Right atrium auricular region (tissue), 2 donors: Measurements from ENCODE around the gene LTBP1. TPM values are rescaled to one million over a fixed set of nuclear protein-coding genes. Genes with fewer than 3 reads are reported as not detected.

Experiments used
- DNase-seq: peaks from one replicate; pipeline ENCODE4 v3.0.0-alpha.2; 2019; ENCODE audit warnings: low spot score
- H3K27ac ChIP-seq, 2 donors: fragments of 200-600 bp; sonication (generic); 1 replicate in 1 of 2; 2 replicates in 1 of 2; pipeline ENCODE4 v1.5.1; 2016 to 2019
- H3K27me3 ChIP-seq, 2 donors: fragments of 200-600 bp; sonication (generic); one replicate each; pipeline versions ENCODE4 v1.5.1 to v1.6.0; 2017 to 2019
- H3K36me3 ChIP-seq: fragments of 200-600 bp; sonication (generic); one replicate; pipeline ENCODE4 v1.5.1; 2016
- H3K4me1 ChIP-seq, 2 donors: fragments of 200-600 bp; sonication (generic); one replicate each; pipeline versions ENCODE4 v1.5.1 to v1.6.0; 2017 to 2019
- H3K4me3 ChIP-seq, 2 donors: fragments of 200-600 bp; sonication (generic); 1 replicate in 1 of 2; 2 replicates in 1 of 2; pipeline ENCODE4 v1.5.1; 2017 to 2019; ENCODE audit warnings: mild to moderate bottlenecking in 1 of 2, moderate library complexity in 1 of 2
- H3K9me3 ChIP-seq, 2 donors: fragments of 200-600 bp; sonication (generic); one replicate each; pipeline ENCODE4 v1.5.1; 2019
- total RNA-seq, 2 donors: library from RNA; depleted of rRNA; stranded (reverse); fragments of >200 nt; gene quantifications; one replicate each; pipeline ENCODE4 v1.1.0, GENCODE V29; 2016
- TF ChIP-seq, protein P1 (sequence below), 2 donors: fragments of 200-600 bp; sonication (generic); IDR thresholded peaks; one replicate each; pipeline ENCODE4 v1.5.1; 2019; ENCODE audit warnings: antibody characterized with exemption in 2 of 2

LTBP1 gene
- total RNA-seq, 2 donors from 2014 or later = 168 to 291 TPM

- Histone ChIP-seq H3K9me3 (no peaks in the 10 kb centered on the region), H3K4me1 (peaks cover 0 to 21% of the 10 kb centered on the region in 2 donors), H3K4me3 (no peak overlapping the region), H3K27ac (no peak overlapping the region), H3K36me3 (no peaks in the 10 kb centered on the region), H3K27me3 (no peaks in the 10 kb centered on the region)
- TF ChIP-seq, protein P1, sequence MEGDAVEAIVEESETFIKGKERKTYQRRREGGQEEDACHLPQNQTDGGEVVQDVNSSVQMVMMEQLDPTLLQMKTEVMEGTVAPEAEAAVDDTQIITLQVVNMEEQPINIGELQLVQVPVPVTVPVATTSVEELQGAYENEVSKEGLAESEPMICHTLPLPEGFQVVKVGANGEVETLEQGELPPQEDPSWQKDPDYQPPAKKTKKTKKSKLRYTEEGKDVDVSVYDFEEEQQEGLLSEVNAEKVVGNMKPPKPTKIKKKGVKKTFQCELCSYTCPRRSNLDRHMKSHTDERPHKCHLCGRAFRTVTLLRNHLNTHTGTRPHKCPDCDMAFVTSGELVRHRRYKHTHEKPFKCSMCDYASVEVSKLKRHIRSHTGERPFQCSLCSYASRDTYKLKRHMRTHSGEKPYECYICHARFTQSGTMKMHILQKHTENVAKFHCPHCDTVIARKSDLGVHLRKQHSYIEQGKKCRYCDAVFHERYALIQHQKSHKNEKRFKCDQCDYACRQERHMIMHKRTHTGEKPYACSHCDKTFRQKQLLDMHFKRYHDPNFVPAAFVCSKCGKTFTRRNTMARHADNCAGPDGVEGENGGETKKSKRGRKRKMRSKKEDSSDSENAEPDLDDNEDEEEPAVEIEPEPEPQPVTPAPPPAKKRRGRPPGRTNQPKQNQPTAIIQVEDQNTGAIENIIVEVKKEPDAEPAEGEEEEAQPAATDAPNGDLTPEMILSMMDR (IDR thresholded peaks at IDR 0.05) = no peak
- no peak for DNase-seq
Observed at GRCh38 chr2:33100921-33101320, 154.2 kb downstream of the LTBP1 start.

- TF ChIP-seq, protein P1 (IDR thresholded peaks at IDR 0.05) = no peak
- Histone ChIP-seq H3K9me3 (no peaks in the 10 kb centered on the region), H3K27ac (peak overlapping the region; percentile 13 to 34), H3K27me3 (no peaks in the 10 kb centered on the region), H3K36me3 (no peaks in the 10 kb centered on the region), H3K4me3 (no peak overlapping the region), H3K4me1 (peaks cover 0 to 33% of the 10 kb centered on the region in 2 donors)
- no peak for DNase-seq
Observed at GRCh38 chr2:33104052-33104623, 157.4 kb downstream of the LTBP1 start.

DNA sequence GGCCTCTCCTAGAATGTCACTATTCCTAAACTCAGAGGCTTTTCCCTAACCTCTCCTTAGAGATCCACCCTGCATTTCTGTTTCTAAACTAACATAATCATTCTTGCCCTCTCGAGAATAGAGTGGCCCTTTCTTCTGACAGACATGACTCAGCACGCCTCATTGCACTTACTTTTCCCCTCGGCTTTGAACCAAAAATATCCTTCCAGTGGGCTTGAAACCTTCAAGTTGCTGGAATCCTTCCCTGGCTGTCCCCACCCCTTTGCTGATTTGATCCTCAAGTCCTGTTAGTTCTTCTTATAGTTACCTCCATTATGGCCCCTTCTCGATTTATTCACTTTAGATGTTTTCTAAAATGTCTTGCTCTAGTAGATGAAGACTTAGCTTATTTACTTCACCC lies 158.0 kb downstream of the LTBP1 start:
- H3K4me1 ChIP-seq = peaks cover 0 to 34% of the 10 kb centered on the region in 2 donors
- TF ChIP-seq, protein P1 (IDR thresholded peaks at IDR 0.05) = no peak
- no peaks in the 10 kb centered on the region for H3K27me3 ChIP-seq
- peak overlapping the region; percentile 13 to 34 for H3K27ac ChIP-seq
- H3K36me3 ChIP-seq = no peaks in the 10 kb centered on the region
- H3K4me3 ChIP-seq = no peak overlapping the region
- no peaks in the 10 kb centered on the region for H3K9me3 ChIP-seq
- no peak for DNase-seq

- Histone ChIP-seq H3K4me1 (peaks cover 0 to 40% of the 10 kb centered on the region in 2 donors), H3K4me3 (no peak overlapping the region), H3K36me3 (peaks cover 6% of the 10 kb centered on the region), H3K27ac (no peak overlapping the region), H3K9me3 (no peaks in the 10 kb centered on the region), H3K27me3 (no peaks in the 10 kb centered on the region)
- no peak for DNase-seq
- TF ChIP-seq, protein P1 (IDR thresholded peaks at IDR 0.05) = no peak
Observed at GRCh38 chr2:33106115-33106514, 159.4 kb downstream of the LTBP1 start.

GRCh38 chr2:33107690-33108482 lies 161.1 kb downstream of the LTBP1 start:
- TF ChIP-seq, protein P1 (IDR thresholded peaks at IDR 0.05) = no peak
- Histone ChIP-seq H3K9me3 (no peaks in the 10 kb centered on the region), H3K4me1 (peaks cover 0 to 36% of the 10 kb centered on the region in 2 donors), H3K36me3 (peaks cover 9% of the 10 kb centered on the region), H3K27me3 (no peaks in the 10 kb centered on the region), H3K27ac (peak overlapping the region; percentile 43 to 69), H3K4me3 (no peak overlapping the region)
- no peak for DNase-seq
